NCI-H146 treated with DMSO at 0.1 percent for 48 hours (cell line): ENCODE measurements around the gene TTLL1.

Experiments used
- DNase-seq: peaks from one replicate; lab custom pipeline; 2025; ENCODE audit not compliant: unreplicated experiment; lab: John Stamatoyannopoulos, UW

Gene TTLL1

GRCh38 chr22:42994917-42995562 is 94.2 kb downstream of the TTLL1 start:
- DNase-seq, result no peak

- DNase-seq, result no peak
Observed at GRCh38 chr22:42994276-42994916, 94.8 kb downstream of the TTLL1 start.

- DNase-seq, result no peak
Observed at GRCh38 chr22:42993651-42994275, 95.4 kb downstream of the TTLL1 start.

- no peak for DNase-seq
Observed at GRCh38 chr22:42992886-42993479, 96.2 kb downstream of the TTLL1 start.

- DNase-seq, result no peak
Observed at GRCh38 chr22:42992092-42992491, 97.1 kb downstream of the TTLL1 start.

GRCh38 chr22:42991010-42991651 is 98.1 kb downstream of the TTLL1 start:
- no peak for DNase-seq

GRCh38 chr22:42990131-42990838 is 98.9 kb downstream of the TTLL1 start:
- DNase-seq, result no peak
